Nephron (organoid): ENCODE data around the gene SGTB.

Experiments
- H3K27ac Mint-ChIP-seq, 3 experiments: 2 replicates each; pipeline ENCODE4 v1.8.0; 2020; ENCODE audit warnings: mixed read lengths in 3 of 3, mild to moderate bottlenecking in 2 of 3, moderate library complexity in 1 of 3
- H3K27me3 Mint-ChIP-seq: 2 replicates; pipeline ENCODE4 v1.8.0; 2021; ENCODE audit warnings: low read depth, mild to moderate bottlenecking, moderate library complexity, mixed read lengths
- H3K36me3 Mint-ChIP-seq: 2 replicates; pipeline ENCODE4 v1.8.0; 2020; ENCODE audit warnings: low read depth, mixed read lengths
- H3K4me1 Mint-ChIP-seq: 2 replicates; pipeline ENCODE4 v1.8.0; 2020; ENCODE audit warnings: mixed read lengths
- H3K4me3 Mint-ChIP-seq, 3 experiments: 2 replicates each; pipeline ENCODE4 v1.8.0; 2020; ENCODE audit warnings: mild to moderate bottlenecking in 3 of 3, mixed read lengths in 3 of 3, moderate library complexity in 2 of 3
- H3K9me3 Mint-ChIP-seq: 2 replicates; pipeline ENCODE4 v1.8.0; 2020; ENCODE audit warnings: mixed read lengths
- CTCF ChIP-seq, 3 experiments: fragments of 200-600 bp; sonication (generic); IDR thresholded peaks; one replicate each; pipeline ENCODE4 v1.5.0; 2021; ENCODE audit warnings: antibody characterized with exemption in 3 of 3; ENCODE audit not compliant: unreplicated experiment in 3 of 3

SGTB gene

GRCh38 chr5:65646938-65647337, 75.0 kb downstream of the SGTB start:
- H3K9me3 Mint-ChIP-seq: no peaks in the 10 kb centered on the region
- TF ChIP-seq CTCF (IDR thresholded peaks at IDR 0.05; ENCODE audit: unreplicated experiment in 3 of 3): no peak
- H3K4me1 Mint-ChIP-seq: no peaks in the 10 kb centered on the region
- no peak overlapping the region for H3K27ac Mint-ChIP-seq
- peaks cover 27% of the 10 kb centered on the region for H3K36me3 Mint-ChIP-seq
- H3K4me3 Mint-ChIP-seq: no peak overlapping the region
- H3K27me3 Mint-ChIP-seq: no peaks in the 10 kb centered on the region

GRCh38 chr5:65640240-65640639, 81.7 kb downstream of the SGTB start:
- TF ChIP-seq CTCF (IDR thresholded peaks at IDR 0.05; ENCODE audit: unreplicated experiment in 3 of 3): no peak
- H3K27ac Mint-ChIP-seq: no peak overlapping the region
- H3K27me3 Mint-ChIP-seq: no peaks in the 10 kb centered on the region
- no peaks in the 10 kb centered on the region for H3K9me3 Mint-ChIP-seq
- H3K36me3 Mint-ChIP-seq: peaks cover 31% of the 10 kb centered on the region
- H3K4me1 Mint-ChIP-seq: no peaks in the 10 kb centered on the region
- H3K4me3 Mint-ChIP-seq: no peak overlapping the region

DNA sequence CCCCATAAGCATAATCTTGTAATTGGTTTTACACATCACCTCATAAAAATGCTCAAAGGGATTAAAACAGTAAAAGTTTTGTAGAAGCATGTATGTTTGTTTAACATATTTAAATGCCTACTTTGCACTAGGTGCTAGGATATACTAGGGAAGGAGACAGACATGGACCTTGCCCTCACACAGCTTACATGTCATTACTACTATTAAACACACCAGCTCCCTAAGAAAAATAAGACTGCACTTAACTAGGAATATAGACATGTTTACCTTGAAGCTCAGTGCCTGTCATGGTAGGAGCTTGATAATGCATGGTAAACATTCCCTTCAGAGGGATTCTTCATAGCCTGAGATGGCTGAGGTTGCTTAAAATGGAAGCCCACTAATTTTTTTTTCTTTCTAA, 90.9 kb downstream of the SGTB start:
- Mint-ChIP-seq H3K27me3 (no peaks in the 10 kb centered on the region), H3K4me3 (no peak overlapping the region), H3K27ac (no peak overlapping the region), H3K36me3 (peaks cover 17% of the 10 kb centered on the region), H3K9me3 (no peaks in the 10 kb centered on the region), H3K4me1 (peaks cover 2% of the 10 kb centered on the region)
- TF ChIP-seq CTCF (IDR thresholded peaks at IDR 0.05; ENCODE audit: unreplicated experiment in 3 of 3): no peak

- Mint-ChIP-seq H3K4me1 (peaks cover 29% of the 10 kb centered on the region), H3K27me3 (no peaks in the 10 kb centered on the region), H3K9me3 (no peaks in the 10 kb centered on the region), H3K4me3 (peak overlapping the region; percentile 95 to 99 (median 99)), H3K36me3 (peaks cover 12% of the 10 kb centered on the region), H3K27ac (peak overlapping the region; percentile 90 to 99 (median 99))
- TF ChIP-seq CTCF (IDR thresholded peaks at IDR 0.05; ENCODE audit: unreplicated experiment in 3 of 3): no peak
Observed at GRCh38 chr5:65625743-65626142, 96.2 kb downstream of the SGTB start.

- H3K36me3 Mint-ChIP-seq: peaks cover 11% of the 10 kb centered on the region
- H3K4me3 Mint-ChIP-seq: peak within 1 kb of the TSS; percentile 95 to 99 (median 99)
- peak in 1 of 3 experiments; percentile 19 for TF ChIP-seq CTCF (IDR thresholded peaks at IDR 0.05; ENCODE audit: unreplicated experiment in 3 of 3)
- peak within 1 kb of the TSS; percentile 99 to 100 (median 99) for H3K27ac Mint-ChIP-seq
- H3K4me1 Mint-ChIP-seq: peaks cover 29% of the 10 kb centered on the region
- H3K27me3 Mint-ChIP-seq: no peaks in the 10 kb centered on the region
- H3K9me3 Mint-ChIP-seq: no peaks in the 10 kb centered on the region
Observed at GRCh38 chr5:65624571-65625555, 97.0 kb downstream of the SGTB start, which contains the start of the genes SHLD3 and TRAPPC13. TSS of gene SHLD3 (plus strand) at chr5:65625027. CDS start at chr5:65629588, 4,561 bp downstream. TSS of gene TRAPPC13 (plus strand) at chr5:65625027. CDS start at chr5:65625061, 34 bp downstream.
